ENCODE measurements around the gene SMYD2.

- TF ChIP-seq GATA2 (IDR thresholded peaks at IDR 0.05; ENCODE audit: low read depth, low read length) = no peak
- no peak for TF ChIP-seq GATA3 (IDR thresholded peaks at IDR 0.05; ENCODE audit: low read depth, low read length)
Measured at GRCh38 chr1:214327514-214327913, 46.6 kb downstream of the SMYD2 start.
